Measurements from ENCODE around the gene UNKL. TPM values are rescaled to one million over a fixed set of nuclear protein-coding genes. Genes with fewer than 3 reads are reported as not detected.

The UNKL gene
- total and polyA plus RNA-seq, 12 donors, result 10.1 to 174 (median 33.3) TPM

- H3K4me3 ChIP-seq, result no peak overlapping the region
- no peak for DNase-seq
- no peaks in the 10 kb centered on the region for H3K27me3 ChIP-seq
- H3K36me3 ChIP-seq (replicated peaks in 1 of 2), result peaks cover 0 to 32% of the 10 kb centered on the region in 2 donors
- intact Hi-C loops (cut with DNase I), result no loop called here
- peaks cover 14 to 32% of the 10 kb centered on the region in 2 donors for H3K4me1 ChIP-seq (replicated peaks in 1 of 2)
- no peak overlapping the region for H3K27ac ChIP-seq
- 84 to 90% (median 87%) methylated on average over 15 to 16 of the region's 16 CpGs for WGBS, 4 donors
- no peaks in the 10 kb centered on the region for H3K9me3 ChIP-seq (replicated peaks in 1 of 3)
- TF ChIP-seq POLR2A (IDR thresholded peaks at IDR 0.05), result no peak
- TF ChIP-seq, protein P1, sequence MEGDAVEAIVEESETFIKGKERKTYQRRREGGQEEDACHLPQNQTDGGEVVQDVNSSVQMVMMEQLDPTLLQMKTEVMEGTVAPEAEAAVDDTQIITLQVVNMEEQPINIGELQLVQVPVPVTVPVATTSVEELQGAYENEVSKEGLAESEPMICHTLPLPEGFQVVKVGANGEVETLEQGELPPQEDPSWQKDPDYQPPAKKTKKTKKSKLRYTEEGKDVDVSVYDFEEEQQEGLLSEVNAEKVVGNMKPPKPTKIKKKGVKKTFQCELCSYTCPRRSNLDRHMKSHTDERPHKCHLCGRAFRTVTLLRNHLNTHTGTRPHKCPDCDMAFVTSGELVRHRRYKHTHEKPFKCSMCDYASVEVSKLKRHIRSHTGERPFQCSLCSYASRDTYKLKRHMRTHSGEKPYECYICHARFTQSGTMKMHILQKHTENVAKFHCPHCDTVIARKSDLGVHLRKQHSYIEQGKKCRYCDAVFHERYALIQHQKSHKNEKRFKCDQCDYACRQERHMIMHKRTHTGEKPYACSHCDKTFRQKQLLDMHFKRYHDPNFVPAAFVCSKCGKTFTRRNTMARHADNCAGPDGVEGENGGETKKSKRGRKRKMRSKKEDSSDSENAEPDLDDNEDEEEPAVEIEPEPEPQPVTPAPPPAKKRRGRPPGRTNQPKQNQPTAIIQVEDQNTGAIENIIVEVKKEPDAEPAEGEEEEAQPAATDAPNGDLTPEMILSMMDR (IDR thresholded peaks at IDR 0.05), result no peak
Observed at GRCh38 chr16:1349351-1349750, 65.2 kb downstream of the UNKL start.

DNA sequence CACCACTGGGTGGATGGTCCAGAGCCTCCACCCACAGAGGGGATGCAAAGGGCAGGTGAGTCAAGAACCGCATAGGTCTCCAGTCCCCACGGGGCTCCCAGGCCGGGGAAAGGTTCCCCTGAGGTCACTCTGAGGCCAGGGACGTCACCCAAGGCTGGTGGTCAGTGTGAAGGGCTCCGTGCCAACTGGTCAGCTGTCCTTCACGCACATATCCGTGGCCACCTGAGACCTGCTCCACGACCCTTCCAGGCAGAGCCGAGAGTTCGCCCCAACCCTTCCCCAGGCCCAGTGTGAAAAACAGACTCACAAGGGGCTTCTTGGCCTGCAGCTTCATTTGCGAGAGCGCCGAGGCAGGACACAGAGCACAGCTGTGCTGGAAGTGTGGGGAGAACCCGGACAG is 65.6 kb downstream of the UNKL start:
- intact Hi-C loops (cut with DNase I), result no loop called here
- WGBS, 4 donors, result 78 to 87% (median 83%) methylated on average over 3 to 14 of the region's 14 CpGs

DNA sequence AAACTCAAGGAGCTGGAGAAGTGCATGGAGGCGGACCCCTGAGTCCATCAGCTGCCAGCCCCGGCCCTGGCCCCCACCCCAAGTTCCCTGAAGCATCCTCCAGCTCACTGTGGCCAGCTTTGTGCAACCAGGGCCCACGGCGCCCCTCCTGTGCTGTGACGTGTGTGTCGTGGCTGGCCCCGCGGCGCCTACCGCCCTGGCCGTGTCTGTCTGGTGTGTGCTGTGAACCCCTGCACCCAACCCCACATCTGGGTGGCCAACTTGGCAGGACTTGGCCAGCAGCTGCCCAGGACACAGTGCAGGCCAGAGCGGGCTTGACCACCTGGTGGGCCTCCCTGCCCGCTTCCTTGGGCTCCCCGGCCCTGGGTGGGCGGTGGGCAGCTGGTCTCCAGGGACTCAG is 66.1 kb downstream of the UNKL start:
- no peak for DNase-seq
- H3K36me3 ChIP-seq (replicated peaks in 1 of 2), result peaks cover 0 to 32% of the 10 kb centered on the region in 2 donors
- TF ChIP-seq, protein P1 (IDR thresholded peaks at IDR 0.05), result no peak
- no peak for TF ChIP-seq POLR2A (IDR thresholded peaks at IDR 0.05)
- no peaks in the 10 kb centered on the region for H3K9me3 ChIP-seq (replicated peaks in 1 of 3)
- H3K27ac ChIP-seq, result no peak overlapping the region
- no peak overlapping the region for H3K4me3 ChIP-seq
- 90 to 93% (median 90%) methylated on average over 2 to 15 of the region's 15 CpGs for WGBS, 4 donors
- peaks cover 14 to 29% of the 10 kb centered on the region in 2 donors for H3K4me1 ChIP-seq (replicated peaks in 1 of 2)
- no peaks in the 10 kb centered on the region for H3K27me3 ChIP-seq
- intact Hi-C loops (cut with DNase I), result no loop called here

More for the DNA sequence above, 65.6 kb downstream of the UNKL start:
- Histone ChIP-seq H3K27ac (no peak overlapping the region), H3K4me1 (replicated peaks in 1 of 2) (peaks cover 14 to 30% of the 10 kb centered on the region in 2 donors), H3K9me3 (replicated peaks in 1 of 3) (no peaks in the 10 kb centered on the region), H3K27me3 (no peaks in the 10 kb centered on the region), H3K4me3 (no peak overlapping the region), H3K36me3 (replicated peaks in 1 of 2) (peaks cover 0 to 32% of the 10 kb centered on the region in 2 donors)
- TF ChIP-seq POLR2A (IDR thresholded peaks at IDR 0.05), result no peak
- TF ChIP-seq, protein P1 (IDR thresholded peaks at IDR 0.05), result no peak
- no peak for DNase-seq

GRCh38 chr16:1347962-1348361 is 66.5 kb downstream of the UNKL start:
- H3K4me1 ChIP-seq (replicated peaks in 1 of 2), result peaks cover 11 to 27% of the 10 kb centered on the region in 2 donors
- TF ChIP-seq, protein P1 (IDR thresholded peaks at IDR 0.05), result no peak
- no peak for TF ChIP-seq POLR2A (IDR thresholded peaks at IDR 0.05)
- H3K27ac ChIP-seq, result no peak overlapping the region
- intact Hi-C loops (cut with DNase I), result no loop called here
- H3K4me3 ChIP-seq, result no peak overlapping the region
- no peak for DNase-seq
- H3K36me3 ChIP-seq (replicated peaks in 1 of 2), result peaks cover 0 to 32% of the 10 kb centered on the region in 2 donors
- no peaks in the 10 kb centered on the region for H3K27me3 ChIP-seq
- 90 to 94% (median 92%) methylated on average over 2 to 29 of the region's 29 CpGs for WGBS, 4 donors
- H3K9me3 ChIP-seq (replicated peaks in 1 of 3), result no peaks in the 10 kb centered on the region
